SW480 (cell line): Measurements from ENCODE around the gene CD44.
A peak's percentile ranks its signal among the peaks of the same experiment; 100 is the strongest.

Source experiments
- DNase-seq: peaks from one replicate; pipeline ENCODE4 v3.0.0-alpha.2; 2016; ENCODE audit warnings: low spot score

CD44 gene

GRCh38 chr11:35112056-35112845 is 26.7 kb upstream of the CD44 start:
- no peak for DNase-seq

- DNase-seq: no peak
Observed at GRCh38 chr11:35112846-35113105, 26.2 kb upstream of the CD44 start.

- DNase-seq: no peak
Observed at GRCh38 chr11:35114906-35115687, 23.9 kb upstream of the CD44 start.

GRCh38 chr11:35115688-35116030 is 23.3 kb upstream of the CD44 start:
- DNase-seq: no peak

GRCh38 chr11:35116245-35116644 is 22.7 kb upstream of the CD44 start:
- peak; percentile 23 for DNase-seq

- no peak for DNase-seq
Observed at GRCh38 chr11:35116762-35117640, 22.0 kb upstream of the CD44 start.

- no peak for DNase-seq
Observed at GRCh38 chr11:35118906-35119305, 20.1 kb upstream of the CD44 start.

- DNase-seq: no peak
Observed at GRCh38 chr11:35121326-35121865, 17.6 kb upstream of the CD44 start.

- no peak for DNase-seq
Observed at GRCh38 chr11:35122308-35122707, 16.7 kb upstream of the CD44 start.

- no peak for DNase-seq
Observed at GRCh38 chr11:35126000-35126878, 12.7 kb upstream of the CD44 start.

- DNase-seq: no peak
Observed at GRCh38 chr11:35126879-35127581, 11.9 kb upstream of the CD44 start.

GRCh38 chr11:35127619-35128018 is 11.4 kb upstream of the CD44 start:
- no peak for DNase-seq

GRCh38 chr11:35131094-35131493 is 7.9 kb upstream of the CD44 start:
- no peak for DNase-seq

GRCh38 chr11:35131886-35132285 is 7.1 kb upstream of the CD44 start:
- no peak for DNase-seq

GRCh38 chr11:35133656-35134055 is 5.3 kb upstream of the CD44 start:
- DNase-seq: no peak

GRCh38 chr11:35134403-35135148 is 4.4 kb upstream of the CD44 start:
- no peak for DNase-seq

- no peak for DNase-seq
Observed at GRCh38 chr11:35135222-35135621, 3.7 kb upstream of the CD44 start.

- DNase-seq: no peak
Observed at GRCh38 chr11:35136311-35136710, 2.7 kb upstream of the CD44 start.

GRCh38 chr11:35138058-35138457 is 913 bp upstream of the CD44 start:
- DNase-seq: no peak

- DNase-seq: peak; percentile 57
Observed at GRCh38 chr11:35138606-35138942, 397 bp upstream of the CD44 start.
